K562 (cell line): Measurements from ENCODE around the gene POLR3E. TPM values are rescaled to one million over a fixed set of nuclear protein-coding genes. Genes with fewer than 3 reads are reported as not detected.

ENCODE experiments used
- ATAC-seq: fragments of 200-7000 bp; cut with Tn5 transposase; 3 replicates; pipeline ENCODE4 v1.9.1; 2020; ENCODE audit warnings: moderate library complexity
- BruUV-seq: library from RNA; stranded (reverse); fragments of 400-500 nt; replicated peaks from 2 replicates; lab custom pipeline; 2021; lab: Mats Ljungman, UMichigan
- CTCF ChIA-PET: fragments of 300-600 bp; formaldehyde crosslinking; extraction: SDS; loops from one replicate; lab custom pipeline; 2021; ENCODE audit warnings: low intra/inter-chr PET ratio; lab: Yijun Ruan, JAX
- POLR2A ChIA-PET: fragments of 300-600, 350-650 bp; sonication (Branson Sonifier 250); formaldehyde crosslinking; extraction: SDS; loops from one replicate; lab custom pipeline; 2021; ENCODE audit warnings: antibody characterized with exemption, inconsistent platforms; lab: Yijun Ruan, JAX
- DNase-seq, 4 experiments: peaks; one replicate each; pipeline versions ENCODE4 v3.0.0 to v3.0.0-alpha.2; 2011 to 2018; ENCODE audit warnings: low spot score in 3 of 4, mixed read lengths in 3 of 4; ENCODE audit errors: extremely low read depth in 1 of 4
- FAIRE-seq: peaks from 2 replicates; lab custom pipeline; 2011; peaks lifted over from hg19 to GRCh38; lab: Jason Lieb, UNC
- H2AFZ ChIP-seq: 2 replicates; pipeline ENCODE4 v1.6.0; 2011; ENCODE audit warnings: low read depth, low read length, control low read depth, inconsistent platforms
- H3K27ac ChIP-seq: fragments of 200-600 bp; 3 replicates; pipeline ENCODE4 v1.8.0; 2011; ENCODE audit warnings: low read depth, mild to moderate bottlenecking, control low read depth, inconsistent platforms, low read length, moderate library complexity, mixed read lengths; ENCODE audit errors: extremely low read depth
- H3K27me3 ChIP-seq, 2 experiments: fragments of 300-600 bp in 1 of 2; 2 replicates in 1 of 2; 3 replicates in 1 of 2; pipeline versions ENCODE4 v1.6.0 to v1.8.0; 2011; ENCODE audit warnings: inconsistent platforms in 2 of 2, low read length in 2 of 2, mild to moderate bottlenecking in 1 of 2, mixed read lengths in 1 of 2, moderate library complexity in 1 of 2; ENCODE audit not compliant: control insufficient read depth in 2 of 2, insufficient read depth in 2 of 2
- H3K36me3 ChIP-seq: fragments of 300-600 bp; 3 replicates; pipeline ENCODE4 v1.8.0; 2011; ENCODE audit warnings: mild to moderate bottlenecking, low read length, inconsistent platforms; ENCODE audit not compliant: control insufficient read depth, insufficient read depth
- H3K4me1 ChIP-seq, 2 experiments: fragments of 200-600 bp in 1 of 2; replicated peaks in 1 of 2; 2 replicates in 1 of 2; 3 replicates in 1 of 2; pipeline versions ENCODE4 v1.5.1 to v1.8.0; 2011; ENCODE audit warnings: inconsistent platforms in 2 of 2, low read length in 2 of 2, mild to moderate bottlenecking in 1 of 2, mixed read lengths in 1 of 2, moderate library complexity in 1 of 2; ENCODE audit not compliant: control insufficient read depth in 2 of 2, insufficient read depth in 2 of 2
- H3K4me2 ChIP-seq: 2 replicates; pipeline ENCODE4 v1.6.1; 2011; ENCODE audit warnings: low read length, control low read depth, inconsistent platforms, mixed read lengths; ENCODE audit not compliant: insufficient read depth
- H3K4me3 ChIP-seq: fragments of 200-600 bp; sonication (generic), shearing (Covaris generic); 2 replicates; pipeline ENCODE4 v1.5.1; 2016; ENCODE audit warnings: control low read depth, inconsistent platforms
- H3K79me2 ChIP-seq: fragments of 200-600 bp; 3 replicates; pipeline ENCODE4 v1.8.0; 2011; ENCODE audit warnings: low read length, inconsistent platforms; ENCODE audit not compliant: control insufficient read depth, insufficient read depth
- H3K9ac ChIP-seq, 2 experiments: 2 replicates each; pipeline versions ENCODE4 v1.6.0 to v1.6.1; 2011; ENCODE audit warnings: low read depth in 2 of 2, low read length in 2 of 2, control low read depth in 1 of 2, inconsistent platforms in 1 of 2, mild to moderate bottlenecking in 1 of 2, mixed read lengths in 1 of 2; ENCODE audit not compliant: insufficient read depth in 1 of 2
- H3K9me1 ChIP-seq: one replicate; pipeline ENCODE4 v1.6.0; 2011; ENCODE audit warnings: inconsistent platforms, mild to moderate bottlenecking, low read length, moderate library complexity; ENCODE audit not compliant: control insufficient read depth, insufficient read depth
- H3K9me3 ChIP-seq: replicated peaks from 2 replicates; pipeline ENCODE4 v1.5.1; 2011; ENCODE audit warnings: low read depth, low read length, inconsistent platforms; ENCODE audit not compliant: control insufficient read depth, insufficient read depth
- H4K20me1 ChIP-seq: replicated peaks from 2 replicates; pipeline ENCODE4 v1.6.1; 2011; ENCODE audit warnings: low read length, inconsistent platforms, mixed read lengths; ENCODE audit not compliant: control insufficient read depth, insufficient read depth
- CSDE1 ChIP-seq, 2 experiments: fragments of 450-650 bp; IDR thresholded peaks; 2 replicates each; pipeline ENCODE4 v1.6.1; 2016; ENCODE audit warnings: mild to moderate bottlenecking in 1 of 2
- DACH1 ChIP-seq: fragments of 450-650 bp; IDR thresholded peaks from 2 replicates; pipeline ENCODE4 v1.6.1; 2018; ENCODE audit not compliant: partially characterized antibody
- POLR2G ChIP-seq: fragments of 200-400 bp; formaldehyde crosslinking; IDR thresholded peaks from 2 replicates; pipeline ENCODE4 v1.6.1; 2017; ENCODE audit warnings: low read depth, mild to moderate bottlenecking, antibody characterized with exemption, low read length, moderate library complexity
- PTBP1 ChIP-seq: fragments of 200-400 bp; formaldehyde crosslinking; IDR thresholded peaks from 2 replicates; pipeline ENCODE4 v1.6.1; 2017; ENCODE audit warnings: low read depth, low read length
- RBM15 ChIP-seq: fragments of 200-400 bp; formaldehyde crosslinking; IDR thresholded peaks from 2 replicates; pipeline ENCODE4 v1.6.1; 2018; ENCODE audit warnings: mild to moderate bottlenecking, low read length, moderate library complexity; ENCODE audit not compliant: insufficient read depth
- RBM22 ChIP-seq: fragments of 200-400 bp; formaldehyde crosslinking; IDR thresholded peaks from 2 replicates; pipeline ENCODE4 v1.6.1; 2018; ENCODE audit warnings: low read length, low read depth; ENCODE audit not compliant: poor library complexity, severe bottlenecking
- SRF ChIP-seq, 2 experiments: fragments of 250-450, 450-650 bp in 1 of 2; sonication (Bioruptor Pico) in 1 of 2; sonication (generic) in 1 of 2; formaldehyde crosslinking; IDR thresholded peaks; 2 replicates each; pipeline versions ENCODE4 v1.5.0 to v1.5.1; 2020 to 2022; ENCODE audit warnings: mild to moderate bottlenecking in 1 of 2, missing genetic modification reagents in 1 of 2
- ZNF212 ChIP-seq: fragments of 450-650 bp; formaldehyde crosslinking; IDR thresholded peaks from 2 replicates; pipeline ENCODE4 v1.4.0; 2020; ENCODE audit warnings: mild to moderate bottlenecking
- ZNF75A ChIP-seq: fragments of 450-650 bp; formaldehyde crosslinking; IDR thresholded peaks from 2 replicates; pipeline ENCODE4 v1.4.0; 2020; ENCODE audit warnings: mild to moderate bottlenecking
- WGBS: fragments of 100-300 bp; shearing (Covaris generic); methylation state at CpG from one replicate; pipeline ENCODE4 v1.1.6; 2016; ENCODE audit warnings: low coverage, mixed read lengths; ENCODE audit not compliant: insufficient coverage; ENCODE audit errors: missing lambda C conversion rate; 5-methylcytosine and 5-hydroxymethylcytosine counted together
- in situ Hi-C: fragments of 300-500 bp; cut with MboI; formaldehyde crosslinking; loops from 4 replicates; pipeline ENCODE4 v1.15.0; 2018; ENCODE audit warnings: inconsistent platforms, mixed read lengths
- intact Hi-C: fragments of 100-400 bp; cut with micrococcal nuclease; formaldehyde crosslinking; loops from 2 replicates; pipeline ENCODE4 v1.14.2; 2022
- polyA plus RNA-seq, 8 experiments: library from polyadenylated mRNA; depleted of rRNA in 4 of 8; stranded (reverse) in 5 of 8; unstranded in 3 of 8; fragments of >200 nt; fragmentation: Nextera tagmentation in 2 of 8; fragmentation: Illumina TruSeq in 1 of 8; extraction: Ambion mirVana in 2 of 8; extraction: Trizol in 1 of 8; gene quantifications; 2 replicates each; pipeline versions ENCODE4 v1.2.1 to v1.2.3, GENCODE V29; 2011 to 2014; ENCODE audit warnings: inconsistent platforms in 1 of 8, missing spikeins in 1 of 8
- total RNA-seq, 7 experiments: library from RNA; depleted of rRNA in 6 of 7; stranded (reverse); fragments of >200 nt in 6 of 7; fragmentation: Illumina TruSeq in 2 of 7; extraction: Trizol in 2 of 7; gene quantifications; 2 replicates each; pipeline versions ENCODE4 v1.2.1 to v1.2.3, GENCODE V29; 2011 to 2021; ENCODE audit warnings: low replicate concordance in 1 of 7

The POLR3E gene
- total and polyA plus RNA-seq, 9 of the 15 experiments (the other 6 are each of a cell fraction or from before 2014, with no cell fraction given), result 17.7 to 151 (median 82.6) TPM

DNA sequence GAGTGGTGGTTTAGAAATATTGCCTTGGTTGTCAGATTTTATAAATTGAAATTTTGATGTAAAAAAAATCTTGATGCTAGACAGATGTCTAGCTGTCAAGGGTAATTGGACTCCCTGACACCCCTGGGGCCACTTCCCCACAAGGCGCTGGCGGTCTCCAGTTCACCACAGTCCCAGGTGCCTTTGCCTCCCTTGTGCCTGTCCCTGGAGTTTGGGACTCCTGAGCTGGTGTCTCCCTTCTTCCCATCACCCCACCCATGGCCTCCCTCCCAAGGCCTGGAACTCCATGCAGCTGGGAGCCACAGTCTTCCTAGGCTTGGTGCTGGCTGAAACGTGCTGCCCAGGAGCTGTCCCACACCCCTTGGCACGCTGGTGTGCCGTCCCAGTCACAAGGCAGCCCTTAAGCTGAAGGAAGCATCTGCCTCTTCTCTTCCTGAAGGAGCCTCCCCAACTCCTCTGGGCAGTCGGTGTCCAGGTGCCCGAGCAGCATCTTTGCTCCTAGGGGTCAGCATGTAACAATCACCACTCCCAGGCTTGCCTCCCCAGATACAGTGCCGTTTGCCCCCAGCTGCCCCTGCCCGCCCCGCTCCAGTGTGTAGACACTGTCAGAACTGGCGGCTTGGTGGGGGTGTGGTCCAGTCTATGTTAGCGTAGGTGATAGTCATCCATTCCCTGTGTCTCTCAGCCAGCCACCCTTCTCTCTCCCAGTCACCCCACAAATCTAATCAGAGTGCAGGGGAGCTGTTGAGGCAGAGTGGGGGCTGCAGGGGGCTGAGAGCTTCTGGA is 26.2 kb downstream of the POLR3E start (continued):
- TF ChIP-seq SRF (CRISPR knock-in tag; IDR thresholded peaks at IDR 0.05), result no peak
- TF ChIP-seq PTBP1, result no peak
- no peak for TF ChIP-seq DACH1
- TF ChIP-seq ZNF75A (CRISPR knock-in tag), result no peak
- TF ChIP-seq ZNF212 (CRISPR knock-in tag), result no peak
- TF ChIP-seq CSDE1 (IDR thresholded peaks at IDR 0.05), result no peak

DNA sequence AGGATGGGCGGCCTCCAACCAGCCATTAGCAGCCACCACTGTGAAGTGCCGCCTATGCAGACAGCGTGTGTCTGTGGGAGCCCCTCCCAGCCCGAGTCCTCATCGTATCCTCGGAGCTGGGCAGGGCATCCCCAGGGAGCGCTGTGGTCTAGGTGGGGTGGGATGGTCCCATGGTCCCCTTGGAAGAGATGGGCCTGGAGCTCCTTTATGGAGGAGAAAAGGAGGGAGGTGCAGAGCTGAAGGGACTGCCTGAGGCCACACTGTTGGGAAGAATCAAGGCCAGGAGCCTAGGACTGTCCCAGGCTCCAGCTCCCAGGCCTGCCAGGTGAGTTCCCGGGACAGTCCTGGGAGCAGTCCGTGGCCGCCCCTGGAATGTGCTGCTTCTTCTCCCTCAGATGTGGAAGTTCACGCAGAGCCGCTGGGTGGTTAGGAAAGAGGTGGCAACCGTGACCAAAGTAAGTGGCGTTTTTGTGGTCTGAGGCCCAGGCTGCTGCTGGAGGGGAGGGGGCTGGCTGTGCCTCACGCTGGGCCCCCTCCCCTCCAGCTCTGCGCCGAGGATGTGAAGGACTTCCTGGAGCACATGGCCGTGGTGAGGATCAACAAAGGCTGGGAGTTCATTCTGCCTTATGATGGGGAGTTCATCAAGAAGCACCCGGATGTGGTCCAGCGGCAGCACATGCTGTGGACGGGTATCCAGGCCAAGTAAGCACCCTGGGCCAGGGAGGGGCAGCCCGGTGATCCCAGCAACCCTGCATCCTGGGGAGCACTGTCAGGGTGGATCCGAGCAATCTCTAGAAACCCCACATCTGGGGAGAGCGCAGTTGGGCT is 27.0 kb downstream of the POLR3E start:
- FAIRE-seq, result no peak
- Histone ChIP-seq H3K27ac (no peak overlapping the region), H3K79me2 (peaks cover 18% of the 10 kb centered on the region), H3K9me1 (no peaks in the 10 kb centered on the region), H3K36me3 (peaks cover 97% of the 10 kb centered on the region), H3K27me3 (no peaks in the 10 kb centered on the region), H3K9ac (no peak overlapping the region; a peak in 1 of 4 replicates), H3K9me3 (no peaks in the 10 kb centered on the region), H4K20me1 (peaks cover 23% of the 10 kb centered on the region), H3K4me2 (no peak overlapping the region), H3K4me1 (peaks cover 0 to 4% of the 10 kb centered on the region in 2 experiments; a peak in 2 of 5 replicates), H3K4me3 (no peak overlapping the region), H2AFZ (no peak overlapping the region)
- no peak for ATAC-seq
- peak; percentile 38; the same call in 1 of the 2 replicates for TF ChIP-seq POLR2G
- no peak for TF ChIP-seq RBM15
- TF ChIP-seq RBM22, result peak; percentile 20
- WGBS, result 92% methylated on average over 18 of the region's 24 CpGs
- POLR2A ChIA-PET, result interaction anchor here (0.7 to 1.8 kb wide), 2 partner anchors 10 to 122 kb away, joined by 3 to 5 read pairs; no protein-coding TSS in a partner anchor
- BruUV-seq, result no TSS peak
- DNase-seq, result no peak
- in situ Hi-C loops, result no loop called here
- intact Hi-C loops, result loop anchor here (10.0 kb wide), 1 partner anchor 1139 kb away; no protein-coding TSS in a partner anchor
- CTCF ChIA-PET, result interaction anchor here (0.5 kb wide), 1 partner anchor 1173 kb away, joined by 3 read pairs; the partner anchor contains the start of gene DNAH3
